ENCODE results near the gene THRB.

Gene THRB

GRCh38 chr3:24506966-24507775, 12.5 kb upstream of the THRB start:
- H3K36me3 ChIP-seq (ENCODE audit: insufficient read depth, low read length), result no peaks in the 10 kb centered on the region
- no peak overlapping the region for H2AFZ ChIP-seq (ENCODE audit: low read length)
- no peaks in the 10 kb centered on the region for H3F3A ChIP-seq (ENCODE audit: low read depth)
- TF ChIP-seq EZH2phosphoT487 (IDR thresholded peaks at IDR 0.05; ENCODE audit: borderline replicate concordance), result no peak
- no peak for TF ChIP-seq CTCF (conservative IDR thresholded peaks at IDR 0.05; ENCODE audit: low read length)
- H3K9me2 ChIP-seq (replicated peaks; ENCODE audit: low read depth, low read length), result no peaks in the 10 kb centered on the region
- H3K4me3 ChIP-seq (ENCODE audit: low read length, poor library complexity, severe bottlenecking), result no peak overlapping the region
- no peak overlapping the region for H3K9ac ChIP-seq (ENCODE audit: low read depth, low read length, poor library complexity, severe bottlenecking)
- H3K9me3 ChIP-seq (ENCODE audit: insufficient read depth, low read depth, low read length), result no peaks in the 10 kb centered on the region
- no peaks in the 10 kb centered on the region for H3K4me1 ChIP-seq (ENCODE audit: insufficient read depth, low read length, poor library complexity, severe bottlenecking)
- no peak overlapping the region for H3K4me2 ChIP-seq (ENCODE audit: low read depth, low read length, poor library complexity, severe bottlenecking)
- no peaks in the 10 kb centered on the region for H3K79me2 ChIP-seq (ENCODE audit: insufficient read depth, low read length)
- no peaks in the 10 kb centered on the region for H4K20me1 ChIP-seq (ENCODE audit: insufficient read depth, low read length, poor library complexity, severe bottlenecking)
- no peaks in the 10 kb centered on the region for H3K27me3 ChIP-seq (ENCODE audit: insufficient read depth, low read length, poor library complexity, severe bottlenecking)

GRCh38 chr3:24505691-24506550, 11.3 kb upstream of the THRB start:
- Histone ChIP-seq H3K36me3 (ENCODE audit: insufficient read depth, low read length) (no peaks in the 10 kb centered on the region), H3K9me3 (ENCODE audit: insufficient read depth, low read depth, low read length) (no peaks in the 10 kb centered on the region), H3K4me2 (ENCODE audit: low read depth, low read length, poor library complexity, severe bottlenecking) (no peak overlapping the region), H3K79me2 (ENCODE audit: insufficient read depth, low read length) (no peaks in the 10 kb centered on the region), H4K20me1 (ENCODE audit: insufficient read depth, low read length, poor library complexity, severe bottlenecking) (no peaks in the 10 kb centered on the region), H3K27me3 (ENCODE audit: insufficient read depth, low read length, poor library complexity, severe bottlenecking) (no peaks in the 10 kb centered on the region), H2AFZ (ENCODE audit: low read length) (no peak overlapping the region), H3F3A (ENCODE audit: low read depth) (no peaks in the 10 kb centered on the region), H3K4me1 (ENCODE audit: insufficient read depth, low read length, poor library complexity, severe bottlenecking) (no peaks in the 10 kb centered on the region), H3K4me3 (ENCODE audit: low read length, poor library complexity, severe bottlenecking) (no peak overlapping the region), H3K9ac (ENCODE audit: low read depth, low read length, poor library complexity, severe bottlenecking) (no peak overlapping the region), H3K9me2 (replicated peaks; ENCODE audit: low read depth, low read length) (no peaks in the 10 kb centered on the region)
- TF ChIP-seq CTCF (conservative IDR thresholded peaks at IDR 0.05; ENCODE audit: low read length) (no peak), EZH2phosphoT487 (IDR thresholded peaks at IDR 0.05; ENCODE audit: borderline replicate concordance) (no peak)

GRCh38 chr3:24504772-24505171, 10.1 kb upstream of the THRB start:
- no peaks in the 10 kb centered on the region for H3K9me3 ChIP-seq (ENCODE audit: insufficient read depth, low read depth, low read length)
- H2AFZ ChIP-seq (ENCODE audit: low read length), result no peak overlapping the region
- TF ChIP-seq CTCF (conservative IDR thresholded peaks at IDR 0.05; ENCODE audit: low read length) (no peak), EZH2phosphoT487 (IDR thresholded peaks at IDR 0.05; ENCODE audit: borderline replicate concordance) (no peak)
- H3K79me2 ChIP-seq (ENCODE audit: insufficient read depth, low read length), result no peaks in the 10 kb centered on the region
- no peaks in the 10 kb centered on the region for H3K27me3 ChIP-seq (ENCODE audit: insufficient read depth, low read length, poor library complexity, severe bottlenecking)
- no peaks in the 10 kb centered on the region for H3F3A ChIP-seq (ENCODE audit: low read depth)
- H3K4me1 ChIP-seq (ENCODE audit: insufficient read depth, low read length, poor library complexity, severe bottlenecking), result no peaks in the 10 kb centered on the region
- H3K9me2 ChIP-seq (replicated peaks; ENCODE audit: low read depth, low read length), result no peaks in the 10 kb centered on the region
- no peak overlapping the region for H3K9ac ChIP-seq (ENCODE audit: low read depth, low read length, poor library complexity, severe bottlenecking)
- no peaks in the 10 kb centered on the region for H4K20me1 ChIP-seq (ENCODE audit: insufficient read depth, low read length, poor library complexity, severe bottlenecking)
- no peak overlapping the region for H3K4me3 ChIP-seq (ENCODE audit: low read length, poor library complexity, severe bottlenecking)
- H3K36me3 ChIP-seq (ENCODE audit: insufficient read depth, low read length), result no peaks in the 10 kb centered on the region
- H3K4me2 ChIP-seq (ENCODE audit: low read depth, low read length, poor library complexity, severe bottlenecking), result no peak overlapping the region

Data from Loucy (cell line).